GM23248 (cell line): ENCODE data around the gene SINHCAF. TPM values are rescaled to one million over a fixed set of nuclear protein-coding genes. Genes with fewer than 3 reads are reported as not detected.

ENCODE experiments used
- DNase-seq: peaks from one replicate; pipeline ENCODE4 v3.0.0-alpha.2; 2015
- H2AFZ ChIP-seq: fragments of 200-600 bp; sonication (generic); 2 replicates; pipeline ENCODE4 v1.6.1; 2016; ENCODE audit warnings: antibody characterized with exemption
- H3F3A ChIP-seq: fragments of 200-600 bp; sonication (generic); 2 replicates; pipeline ENCODE4 v1.6.1; 2016; ENCODE audit warnings: mild to moderate bottlenecking, antibody characterized with exemption, mixed run types; ENCODE audit not compliant: insufficient read depth
- H3K27ac ChIP-seq: fragments of 200-600 bp; sonication (generic); 2 replicates; pipeline ENCODE4 v1.5.1; 2016; ENCODE audit warnings: mild to moderate bottlenecking
- H3K27me3 ChIP-seq: fragments of 200-600 bp; sonication (generic); replicated peaks from 2 replicates; pipeline ENCODE4 v1.6.1; 2016; ENCODE audit warnings: mild to moderate bottlenecking; ENCODE audit not compliant: insufficient read depth
- H3K36me3 ChIP-seq: fragments of 200-600 bp; sonication (generic); 2 replicates; pipeline ENCODE4 v1.6.1; 2016; ENCODE audit warnings: low read depth, mild to moderate bottlenecking
- H3K4me1 ChIP-seq: fragments of 200-600 bp; sonication (generic); 2 replicates; pipeline ENCODE4 v1.6.1; 2016; ENCODE audit warnings: mild to moderate bottlenecking; ENCODE audit not compliant: insufficient read depth
- H3K4me2 ChIP-seq: fragments of 200-600 bp; sonication (generic); one replicate; pipeline ENCODE4 v1.6.1; 2016; ENCODE audit warnings: mild to moderate bottlenecking; ENCODE audit not compliant: unreplicated experiment
- H3K4me3 ChIP-seq: fragments of 200-600 bp; sonication (generic); 2 replicates; pipeline ENCODE4 v1.5.1; 2016; ENCODE audit warnings: mild to moderate bottlenecking
- H3K79me2 ChIP-seq: fragments of 200-600 bp; sonication (generic); 2 replicates; pipeline ENCODE4 v1.6.1; 2016; ENCODE audit warnings: mild to moderate bottlenecking; ENCODE audit not compliant: insufficient read depth
- H3K9ac ChIP-seq: fragments of 200-600 bp; sonication (generic); 2 replicates; pipeline ENCODE4 v1.6.1; 2016; ENCODE audit warnings: mild to moderate bottlenecking
- H3K9me2 ChIP-seq: fragments of 200-600 bp; sonication (generic); 2 replicates; pipeline ENCODE4 v1.6.1; 2016; ENCODE audit warnings: mixed run types, mild to moderate bottlenecking, moderate library complexity; ENCODE audit not compliant: insufficient read depth
- H3K9me3 ChIP-seq: fragments of 200-600 bp; sonication (generic); one replicate; pipeline ENCODE4 v1.6.1; 2017; ENCODE audit warnings: low read depth
- H4K20me1 ChIP-seq: fragments of 200-600 bp; sonication (generic); 2 replicates; pipeline ENCODE4 v1.6.0; 2016; ENCODE audit not compliant: insufficient read depth
- EZH2 ChIP-seq: fragments of 200-600 bp; sonication (generic); IDR thresholded peaks from 2 replicates; pipeline ENCODE4 v1.6.1; 2018; ENCODE audit warnings: antibody characterized with exemption, mild to moderate bottlenecking; ENCODE audit not compliant: insufficient read depth, poor library complexity, severe bottlenecking
- EZH2phosphoT487 ChIP-seq: fragments of 200-600 bp; sonication (generic); IDR thresholded peaks from 2 replicates; pipeline ENCODE4 v1.6.1; 2018; ENCODE audit warnings: antibody characterized with exemption, moderate library complexity, mild to moderate bottlenecking, low read depth; ENCODE audit not compliant: insufficient read depth
- WGBS, 2 experiments: methylation state at CpG; one replicate each; pipeline ENCODE4 v1.1.6; 2015 to 2017; ENCODE audit warnings: low lambda C conversion rate in 2 of 2, low coverage in 1 of 2; ENCODE audit errors: missing lambda C conversion rate in 2 of 2; 5-methylcytosine and 5-hydroxymethylcytosine counted together
- in situ Hi-C: fragments of 300-500 bp; cut with MboI; formaldehyde crosslinking; loops from 2 replicates; pipeline ENCODE4 v1.15.0; 2020
- polyA plus RNA-seq: library from polyadenylated mRNA; unstranded; fragments of >200 nt; fragmentation: Nextera tagmentation; extraction: Ambion mirVana; gene quantifications from 2 replicates; pipeline ENCODE4 v1.2.1, GENCODE V29; 2016
- total RNA-seq: library from RNA; depleted of rRNA; stranded (reverse); fragments of >200 nt; shearing (Covaris generic); gene quantifications from 2 replicates; pipeline ENCODE4 v1.2.3, GENCODE V29; 2014

Gene SINHCAF
- total and polyA plus RNA-seq, 2 experiments from 2014 or later: 10.4 to 14.7 TPM

DNA sequence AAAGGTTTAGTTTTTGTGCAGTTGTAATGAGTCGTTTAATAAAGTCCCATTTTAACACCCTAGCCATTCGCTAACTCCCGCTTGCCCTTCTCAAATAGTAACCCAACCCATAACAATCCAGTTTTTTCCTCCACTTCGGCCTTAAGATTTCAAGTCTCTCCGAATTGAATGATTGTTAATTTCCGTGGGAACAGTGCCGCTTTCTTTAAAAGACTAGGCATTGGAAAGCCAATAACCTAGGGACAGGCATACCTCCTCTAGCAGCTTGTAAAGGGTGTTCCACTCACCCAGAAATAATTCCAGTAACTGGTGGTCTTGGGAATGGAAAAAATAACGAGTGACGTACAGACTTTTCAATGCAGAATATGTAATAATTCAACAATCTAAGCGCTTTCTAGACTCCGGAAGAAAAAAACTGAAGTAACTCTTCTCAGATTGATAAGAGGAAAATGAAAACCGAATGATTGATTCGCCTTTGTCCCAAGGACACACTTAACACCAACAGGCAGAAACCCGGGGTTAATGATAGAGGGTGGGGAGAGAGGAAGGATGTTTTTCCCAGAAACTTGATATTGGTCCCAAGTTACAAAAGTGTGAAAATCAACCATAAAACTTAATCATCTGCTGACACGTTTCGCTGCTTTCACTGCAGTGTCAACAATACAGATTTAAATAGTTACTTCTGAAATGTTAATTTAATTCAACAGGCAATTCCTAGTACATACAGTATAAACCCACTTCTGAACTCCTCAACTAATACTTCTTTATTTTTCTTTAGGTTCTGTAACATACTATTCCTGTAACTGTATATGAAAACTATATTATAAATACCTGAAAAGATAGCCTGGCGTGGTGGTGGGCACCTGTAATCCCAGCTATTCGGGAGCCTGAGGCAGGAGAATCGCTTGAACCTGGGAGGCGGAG lies 1.0 kb upstream of the SINHCAF start:
- Histone ChIP-seq H3K9me2 (no peaks in the 10 kb centered on the region), H4K20me1 (no peaks in the 10 kb centered on the region), H3K79me2 (peaks cover 19% of the 10 kb centered on the region), H3K9ac (peak overlapping the region; percentile 85), H3K27me3 (peaks cover 21% of the 10 kb centered on the region), H3K27ac (no peak overlapping the region), H3F3A (peaks cover 15% of the 10 kb centered on the region; the same call in 1 of the 2 replicates), H2AFZ (peak overlapping the region; percentile 98), H3K36me3 (no peaks in the 10 kb centered on the region), H3K9me3 (no peaks in the 10 kb centered on the region), H3K4me1 (no peaks in the 10 kb centered on the region), H3K4me3 (peak overlapping the region; percentile 98), H3K4me2 (peak overlapping the region; percentile 97)
- WGBS, 2 experiments: 14 to 16% methylated on average over 20 of the region's 20 CpGs
- in situ Hi-C loops: no loop called here
- no peak for TF ChIP-seq EZH2phosphoT487
- TF ChIP-seq EZH2: no peak
- DNase-seq: peak; percentile 40

DNA sequence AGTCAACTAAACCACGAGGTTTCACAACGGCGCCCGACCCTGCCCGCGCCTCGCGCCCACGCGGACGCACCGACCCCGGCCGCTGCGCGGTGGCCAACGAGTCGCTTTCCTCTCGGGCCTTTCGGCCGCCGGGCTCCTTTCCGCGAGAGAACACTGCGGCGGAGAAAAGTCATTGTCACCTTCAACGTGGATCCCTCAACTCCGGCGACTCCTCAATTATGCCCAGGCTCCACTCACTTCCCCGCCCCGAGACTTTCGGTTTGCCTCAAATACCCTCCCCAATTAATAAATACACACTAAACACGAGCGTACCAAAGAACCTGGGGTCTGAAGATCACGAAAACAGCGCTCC lies 450 bp downstream of the SINHCAF start:
- H3K9me3 ChIP-seq: no peaks in the 10 kb centered on the region
- peaks cover 10% of the 10 kb centered on the region; the same call in 1 of the 2 replicates for H3K27me3 ChIP-seq
- no peaks in the 10 kb centered on the region for H3K4me1 ChIP-seq
- H3K36me3 ChIP-seq: no peaks in the 10 kb centered on the region
- H3K9me2 ChIP-seq: no peaks in the 10 kb centered on the region
- WGBS, 2 experiments: 2% methylated on average over 36 of the region's 36 CpGs
- H3F3A ChIP-seq: peaks cover 15% of the 10 kb centered on the region; the same call in 1 of the 2 replicates
- in situ Hi-C loops: no loop called here
- peaks cover 34% of the 10 kb centered on the region for H3K79me2 ChIP-seq
- no peak for TF ChIP-seq EZH2phosphoT487
- no peak for TF ChIP-seq EZH2
- peak overlapping the region; percentile 85 for H3K9ac ChIP-seq
- DNase-seq: no peak
- peak overlapping the region; percentile 98 for H3K4me3 ChIP-seq
- H3K4me2 ChIP-seq: peak overlapping the region; percentile 97
- H3K27ac ChIP-seq: peak overlapping the region; percentile 44
- H4K20me1 ChIP-seq: no peaks in the 10 kb centered on the region
- H2AFZ ChIP-seq: peak overlapping the region; percentile 98

DNA sequence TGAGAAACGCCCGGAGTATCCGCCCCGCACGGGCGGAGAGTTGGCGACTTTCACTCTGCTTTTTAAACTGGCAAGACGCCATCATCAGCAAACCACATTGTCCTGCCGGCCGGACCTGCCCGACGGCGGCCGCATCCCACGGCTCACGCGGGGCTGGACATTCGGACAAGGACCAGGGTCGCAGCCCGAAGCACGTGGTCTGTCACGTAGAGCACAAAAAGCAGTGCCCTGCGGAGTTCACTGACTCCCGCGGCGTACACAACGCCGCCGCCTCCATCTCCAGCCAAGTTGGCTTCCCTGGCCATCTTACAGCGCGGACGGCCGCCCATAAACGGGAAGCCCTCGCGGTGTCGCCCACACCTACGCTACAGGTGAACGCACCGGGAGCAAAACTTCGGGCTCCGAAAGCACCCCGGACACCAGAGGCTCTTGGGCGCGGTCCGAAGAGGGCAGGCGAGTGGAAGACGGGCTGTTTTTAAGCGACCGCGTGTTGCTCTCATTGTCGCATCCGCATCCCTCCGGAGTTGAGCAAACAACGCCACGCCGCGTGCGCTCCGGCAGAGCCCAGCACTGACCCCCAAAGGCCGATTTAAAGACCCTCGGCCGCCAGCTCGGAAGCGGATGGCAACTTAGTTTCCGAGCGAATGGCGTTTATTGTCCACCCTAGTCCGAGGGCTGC lies 966 bp downstream of the SINHCAF start:
- peak overlapping the region; percentile 97 for H3K4me2 ChIP-seq
- peaks cover 15% of the 10 kb centered on the region; the same call in 1 of the 2 replicates for H3F3A ChIP-seq
- WGBS, 2 experiments: 1% methylated on average over 66 to 69 of the region's 69 CpGs
- no peaks in the 10 kb centered on the region for H3K36me3 ChIP-seq
- no peaks in the 10 kb centered on the region for H4K20me1 ChIP-seq
- peak overlapping the region; percentile 44 for H3K27ac ChIP-seq
- H3K9me3 ChIP-seq: no peaks in the 10 kb centered on the region
- peaks cover 40% of the 10 kb centered on the region for H3K79me2 ChIP-seq
- in situ Hi-C loops: no loop called here
- H3K9ac ChIP-seq: peak overlapping the region; percentile 85
- no peaks in the 10 kb centered on the region for H3K4me1 ChIP-seq
- H2AFZ ChIP-seq: peak overlapping the region; percentile 98
- peak overlapping the region; percentile 98 for H3K4me3 ChIP-seq
- DNase-seq: peak; percentile 73
- no peaks in the 10 kb centered on the region for H3K9me2 ChIP-seq
- 0 out of 2 replicates have a peak, but pooled peaks cover 5% of the 10 kb centered on the region for H3K27me3 ChIP-seq
- no peak for TF ChIP-seq EZH2phosphoT487

DNA sequence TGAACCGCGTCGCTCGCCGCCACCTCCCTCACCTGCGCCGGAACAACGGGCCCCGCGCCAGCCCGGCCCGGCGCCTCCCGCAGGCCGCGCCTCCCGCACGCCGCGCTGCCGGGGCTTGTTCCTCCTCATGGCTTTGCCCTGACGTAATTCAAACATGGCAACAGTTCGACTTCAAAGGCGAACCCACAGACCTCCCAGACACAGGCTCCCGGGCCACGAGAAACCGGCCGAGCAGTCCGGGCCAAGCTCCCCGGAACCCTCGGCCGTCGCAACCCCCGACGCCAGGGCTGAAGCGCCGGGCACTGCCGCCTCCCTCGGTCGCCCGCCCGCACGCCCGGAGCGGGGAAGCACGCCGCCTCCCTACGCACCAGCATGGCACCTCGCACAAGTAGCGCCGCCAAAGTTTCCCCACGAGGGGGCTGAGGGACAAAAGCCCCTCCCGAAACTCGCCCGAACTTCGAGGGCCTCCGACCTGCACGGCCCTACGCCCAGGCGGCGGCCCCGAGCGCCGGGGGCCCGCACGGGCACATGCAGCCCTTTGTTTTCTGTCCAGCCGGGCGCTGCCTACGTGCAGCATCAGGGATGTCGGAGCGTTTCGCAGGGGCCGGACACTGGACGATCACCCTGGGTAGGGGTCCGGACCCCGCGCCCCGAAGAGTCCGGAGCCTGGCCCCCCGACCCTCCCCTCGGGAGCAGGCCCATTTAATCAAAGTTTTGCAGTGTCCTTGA lies 1.7 kb downstream of the SINHCAF start:
- in situ Hi-C loops: no loop called here
- no peaks in the 10 kb centered on the region for H3K9me2 ChIP-seq
- H3K4me1 ChIP-seq: no peaks in the 10 kb centered on the region
- no peaks in the 10 kb centered on the region for H4K20me1 ChIP-seq
- peak overlapping the region; percentile 97 for H3K4me2 ChIP-seq
- H3K9me3 ChIP-seq: no peaks in the 10 kb centered on the region
- WGBS, 2 experiments: 1% methylated on average over 53 to 78 of the region's 81 CpGs
- peaks cover 15% of the 10 kb centered on the region; the same call in 1 of the 2 replicates for H3F3A ChIP-seq
- peak; percentile 86 for DNase-seq
- peak overlapping the region; percentile 44 for H3K27ac ChIP-seq
- peak overlapping the region; percentile 98 for H2AFZ ChIP-seq
- peak overlapping the region; percentile 85 for H3K9ac ChIP-seq
- no peaks in the 10 kb centered on the region for H3K36me3 ChIP-seq
- H3K4me3 ChIP-seq: peak overlapping the region; percentile 98
- 0 out of 2 replicates have a peak, but pooled peaks cover 4% of the 10 kb centered on the region for H3K27me3 ChIP-seq
- no peak for TF ChIP-seq EZH2
- TF ChIP-seq EZH2phosphoT487: no peak
- peaks cover 47% of the 10 kb centered on the region for H3K79me2 ChIP-seq
